NCI-H1048 (cell line): Measurements from ENCODE around the gene TM6SF1.
"Not testable (repeated sequence)": the region's sequence is repeated elsewhere in the genome, so short reads cannot be mapped to it uniquely, and the experiment has no call there.

ENCODE experiments used
- DNase-seq: peaks from one replicate; lab custom pipeline; 2025; lab: John Stamatoyannopoulos, UW

Gene TM6SF1

GRCh38 chr15:83106994-83107840 is at the start of gene TM6SF1:
TSS of gene TM6SF1 (plus strand) at chr15:83107645. CDS start at chr15:83107681, 36 bp downstream.
- DNase-seq = no peak

DNA sequence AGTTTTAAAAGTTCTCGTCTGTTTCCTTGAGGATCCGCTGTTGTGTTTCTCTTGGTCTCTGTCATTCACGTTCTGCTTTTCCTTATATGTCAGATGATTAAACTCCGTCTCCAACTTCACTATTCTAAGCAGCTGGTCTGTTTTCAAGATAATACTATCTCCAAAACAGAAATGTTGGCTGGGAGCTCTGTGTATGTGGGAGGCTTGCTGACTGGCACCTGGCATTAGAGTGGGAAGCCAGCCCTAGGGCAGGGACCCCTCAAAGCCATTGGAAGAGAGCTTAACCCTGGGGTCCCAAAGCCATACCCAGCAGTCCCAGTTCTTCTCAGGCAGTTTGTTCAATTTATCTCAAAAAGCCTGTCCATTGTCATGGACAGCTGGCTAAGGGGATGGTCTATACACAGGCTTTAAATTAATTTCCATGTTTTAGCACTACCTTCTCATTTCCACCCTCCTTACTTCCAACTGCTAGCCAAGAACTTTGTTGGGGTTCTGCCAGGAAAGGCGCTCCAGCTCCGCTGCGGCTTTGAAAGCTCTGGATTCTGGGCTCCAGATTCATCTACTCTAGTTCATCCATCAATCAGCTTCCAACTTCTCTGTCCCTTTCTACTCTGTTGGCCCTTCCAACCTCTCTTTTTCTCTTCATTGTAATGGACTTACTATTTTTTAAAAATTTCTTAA is 49.6 kb upstream of the TM6SF1 start:
- no peak for DNase-seq

DNA sequence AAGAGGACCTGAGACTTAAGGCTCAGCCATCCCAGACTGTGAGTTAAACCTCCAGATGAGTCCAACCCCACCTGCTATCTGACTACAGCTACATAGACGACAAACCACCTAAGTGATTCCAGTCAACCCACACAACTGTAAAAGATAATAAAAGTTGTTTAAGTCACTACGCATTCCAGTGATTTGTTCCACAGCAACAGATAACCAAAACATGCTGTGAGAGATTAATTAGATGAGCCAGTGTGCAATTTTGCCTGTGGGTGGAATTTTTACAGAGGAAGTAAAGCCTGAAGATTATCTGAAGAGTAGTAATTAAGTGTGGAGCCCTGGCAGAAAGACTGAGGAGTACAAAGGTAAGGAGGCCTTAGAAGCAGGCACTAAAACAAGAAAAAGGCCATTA is 45.8 kb upstream of the TM6SF1 start:
- DNase-seq = no peak

- DNase-seq = no peak
Measured at GRCh38 chr15:83062768-83063180, 44.7 kb upstream of the TM6SF1 start.

GRCh38 chr15:83063551-83063950 is 43.9 kb upstream of the TM6SF1 start:
- DNase-seq = no peak

DNA sequence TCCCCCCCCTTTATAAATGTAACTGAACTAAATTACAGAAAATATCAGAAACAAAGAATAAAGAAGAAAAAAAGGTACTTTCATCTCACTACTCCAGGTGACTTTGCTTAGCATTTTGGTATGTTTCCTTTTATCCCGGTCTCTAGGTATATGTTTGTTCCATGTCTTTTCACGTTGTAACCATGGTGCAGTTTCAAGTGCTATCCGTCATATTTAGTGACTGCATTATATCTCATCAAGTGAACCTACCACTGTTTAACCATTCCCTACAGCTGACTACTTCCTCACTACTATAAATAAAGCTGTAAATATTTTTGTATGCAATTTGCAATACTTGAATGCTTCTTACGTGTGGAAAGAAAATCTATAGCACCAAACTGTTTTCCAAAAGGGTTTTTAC is 42.6 kb upstream of the TM6SF1 start:
- no peak for DNase-seq

GRCh38 chr15:83065431-83065830 is 42.0 kb upstream of the TM6SF1 start:
- no peak for DNase-seq

DNA sequence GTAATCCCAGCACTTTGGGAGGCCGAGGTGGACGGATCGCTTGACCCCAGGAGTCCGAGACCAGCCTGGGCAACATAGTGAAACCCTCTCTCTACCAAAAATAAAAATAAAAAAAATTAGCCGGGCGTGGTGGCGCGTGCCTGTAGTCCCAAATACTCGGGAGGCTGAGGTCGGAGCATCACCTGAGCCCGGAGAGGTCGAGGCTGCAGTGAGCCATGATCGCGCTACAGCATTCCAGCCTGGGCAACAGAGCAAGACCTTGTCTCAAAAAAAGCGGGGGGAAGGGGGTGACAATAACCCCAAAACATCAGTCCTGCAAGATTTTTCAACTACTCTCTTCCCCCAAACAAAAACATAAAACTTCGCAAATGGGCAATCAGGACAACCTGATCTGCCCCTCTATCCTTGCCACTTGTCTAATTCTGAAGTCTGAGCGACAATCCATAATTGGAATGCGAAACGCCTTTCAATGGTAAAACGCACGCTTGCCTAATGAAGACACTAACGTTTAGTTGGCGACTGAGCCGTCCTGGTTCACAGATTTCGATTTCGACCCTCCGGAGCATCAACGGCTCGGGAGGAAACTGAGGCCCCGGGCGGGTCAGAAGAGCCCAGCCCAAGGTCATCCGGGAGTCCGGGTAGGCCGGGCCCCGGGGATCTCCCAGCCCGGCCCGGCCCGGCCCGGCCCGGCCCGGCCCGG is 41.3 kb upstream of the TM6SF1 start:
- DNase-seq = no peak

DNA sequence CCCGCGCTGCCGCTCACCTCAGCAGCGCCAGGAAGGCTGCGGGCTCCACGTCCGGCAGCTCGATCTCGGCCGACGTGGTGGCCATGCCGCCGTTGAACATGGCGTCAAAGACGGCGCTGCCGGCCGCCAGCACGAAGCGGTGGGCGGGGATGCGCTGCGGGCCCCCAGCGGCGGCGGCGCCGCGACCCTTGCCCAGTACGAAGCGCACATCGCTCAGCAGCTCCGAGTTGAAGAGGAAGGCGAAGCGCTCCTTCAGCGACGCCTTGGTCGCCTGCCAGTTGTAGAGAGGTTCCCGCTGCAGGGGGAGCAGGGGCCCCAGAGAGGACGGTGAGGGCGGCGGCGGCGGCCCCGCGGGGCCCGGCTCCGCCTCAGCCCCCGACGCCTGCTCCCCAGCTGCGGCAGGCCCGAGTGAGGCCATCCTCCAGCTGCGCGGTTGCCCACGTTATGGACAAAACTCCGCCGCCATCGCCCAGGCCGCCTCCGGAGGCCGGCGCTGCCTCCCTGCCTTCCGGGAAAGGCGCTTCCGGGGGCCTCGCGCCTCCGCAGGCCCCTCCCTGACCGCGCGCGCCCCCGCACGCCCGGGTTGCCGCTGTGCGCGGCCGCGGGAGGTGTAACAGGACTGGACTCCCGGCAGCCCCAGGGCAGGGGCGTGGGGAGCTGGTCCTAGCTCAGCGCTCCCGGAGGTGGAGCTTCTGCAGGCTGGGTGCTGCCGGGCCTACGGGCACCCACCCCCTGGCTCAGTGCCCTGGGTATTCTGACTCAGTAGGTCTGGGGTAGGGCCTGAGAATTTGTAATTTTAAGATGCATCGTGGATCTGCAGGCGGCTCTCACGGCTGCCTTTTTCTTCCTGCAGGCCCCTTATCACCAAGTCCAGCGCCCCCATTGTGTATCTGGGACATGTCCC is 40.5 kb upstream of the TM6SF1 start, which contains the start of gene BTBD1:
Gene BTBD1 (minus strand): TSS at position 519 of the 904 bp plus-strand sequence. CDS start 101 bp downstream, at position 418.
- DNase-seq = peak; percentile 88

DNA sequence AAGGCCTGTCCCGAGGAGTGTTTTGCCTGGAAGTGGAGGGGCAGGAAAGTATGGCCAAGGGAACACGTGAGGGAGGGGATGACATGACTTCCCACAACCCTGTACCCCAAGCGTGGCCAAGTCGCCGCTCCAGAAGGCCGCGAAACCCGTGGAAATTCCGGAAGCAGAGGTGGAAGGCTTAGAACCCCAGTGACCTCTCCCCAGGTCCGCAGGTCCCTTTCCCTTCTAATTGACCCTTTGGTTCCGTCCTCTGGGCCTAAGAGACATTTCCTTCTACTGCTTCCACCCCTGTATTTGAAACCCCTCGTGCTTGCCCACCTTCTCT is 39.8 kb upstream of the TM6SF1 start:
- no peak for DNase-seq

GRCh38 chr15:83068054-83068453 is 39.4 kb upstream of the TM6SF1 start:
- DNase-seq = no peak

DNA sequence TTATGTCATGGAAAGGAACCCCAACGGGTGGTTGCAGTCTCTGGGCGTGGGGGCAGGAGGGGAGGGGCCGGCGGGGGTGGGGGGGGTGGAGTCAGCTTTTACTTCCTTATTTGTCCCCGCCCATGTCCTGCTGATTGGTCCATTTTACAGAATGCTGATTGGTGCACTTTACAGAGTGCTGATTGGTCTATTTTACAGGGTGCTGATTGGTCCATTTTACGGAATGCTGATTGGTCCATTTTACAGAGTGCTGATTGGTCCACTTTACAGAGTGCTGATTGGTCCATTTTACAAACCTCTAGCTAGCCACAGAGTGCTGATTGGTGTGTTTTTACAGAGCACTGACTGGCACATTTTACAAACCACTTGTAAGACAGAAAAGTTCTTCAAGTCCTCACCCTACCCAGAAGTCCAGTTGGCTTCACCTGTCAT is 38.2 kb upstream of the TM6SF1 start:
- DNase-seq = peak; percentile 18

DNA sequence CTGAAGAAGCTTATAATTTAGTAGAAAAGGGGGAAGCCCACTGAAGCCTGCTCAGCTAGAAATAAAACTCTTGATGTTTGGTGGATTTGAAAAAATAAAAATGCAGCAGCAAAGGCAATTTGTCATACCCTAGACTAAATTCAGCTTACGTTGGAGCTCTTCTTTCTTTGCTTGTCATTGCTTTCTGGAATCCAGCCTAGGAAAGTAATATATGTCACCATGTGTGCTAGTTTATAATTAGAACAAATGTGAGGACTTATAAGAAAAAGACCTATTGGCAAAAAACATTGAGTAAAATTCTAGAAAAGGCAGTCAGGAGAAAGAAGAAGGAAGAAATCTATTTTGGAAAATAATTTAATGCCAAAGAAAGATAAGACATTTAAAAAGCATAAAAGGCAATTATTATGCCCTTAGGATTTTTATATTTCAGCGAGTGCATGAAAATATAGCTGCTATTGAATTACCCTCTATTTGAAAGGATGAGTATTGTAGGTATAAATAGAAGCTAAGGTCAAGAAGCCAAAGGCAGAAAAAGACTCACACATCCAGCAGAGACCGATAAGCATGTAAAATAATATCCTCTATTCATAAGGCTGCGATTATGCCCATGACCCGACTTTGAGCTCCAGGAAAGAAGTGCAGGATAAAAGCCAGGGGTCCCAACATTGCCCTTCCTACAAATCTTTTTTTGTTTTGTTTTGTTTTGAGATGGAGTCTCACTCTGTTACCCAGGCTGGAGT is 29.8 kb upstream of the TM6SF1 start:
- no peak for DNase-seq

GRCh38 chr15:83078712-83079111 is 28.7 kb upstream of the TM6SF1 start:
- DNase-seq = no peak

DNA sequence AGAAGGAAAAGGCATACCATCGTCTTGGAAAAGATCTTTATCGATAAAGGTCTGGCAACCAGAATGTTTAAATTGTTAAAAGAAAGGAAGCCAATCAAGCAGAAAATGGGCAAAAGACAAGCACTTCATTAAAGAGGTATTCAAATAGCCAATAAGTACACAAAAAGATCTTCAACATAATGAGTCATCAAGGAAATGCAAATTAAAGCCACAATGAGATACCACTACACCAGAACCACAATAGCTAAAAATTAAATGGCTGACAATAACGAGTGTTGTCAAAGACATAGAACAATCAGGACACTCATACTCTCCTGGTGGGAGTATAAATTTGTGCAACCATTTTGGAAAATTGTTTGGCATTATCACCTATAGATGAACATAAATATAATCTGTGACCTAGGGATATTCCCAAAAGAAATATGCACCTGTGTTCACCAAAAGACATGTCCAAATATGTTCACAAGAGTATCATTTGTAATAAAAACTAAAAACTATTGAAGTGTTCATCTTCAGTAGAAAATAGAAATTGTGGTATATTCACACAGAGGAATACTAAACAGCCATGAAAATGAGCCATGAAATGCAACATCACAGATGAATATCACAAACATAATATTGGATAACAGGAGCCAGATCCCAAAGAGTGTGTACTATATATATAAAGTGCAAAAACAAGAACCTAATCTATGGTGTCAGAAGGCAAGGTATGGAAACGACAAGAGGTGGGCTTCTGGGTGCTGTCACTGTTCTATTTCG is 26.0 kb upstream of the TM6SF1 start:
- no peak for DNase-seq

- DNase-seq = no peak
Measured at GRCh38 chr15:83082730-83083386, 24.6 kb upstream of the TM6SF1 start.

GRCh38 chr15:83085461-83085860 is 22.0 kb upstream of the TM6SF1 start:
- not testable (repeated sequence) for DNase-seq

GRCh38 chr15:83085864-83086552 is 21.4 kb upstream of the TM6SF1 start:
- not testable (repeated sequence) for DNase-seq

DNA sequence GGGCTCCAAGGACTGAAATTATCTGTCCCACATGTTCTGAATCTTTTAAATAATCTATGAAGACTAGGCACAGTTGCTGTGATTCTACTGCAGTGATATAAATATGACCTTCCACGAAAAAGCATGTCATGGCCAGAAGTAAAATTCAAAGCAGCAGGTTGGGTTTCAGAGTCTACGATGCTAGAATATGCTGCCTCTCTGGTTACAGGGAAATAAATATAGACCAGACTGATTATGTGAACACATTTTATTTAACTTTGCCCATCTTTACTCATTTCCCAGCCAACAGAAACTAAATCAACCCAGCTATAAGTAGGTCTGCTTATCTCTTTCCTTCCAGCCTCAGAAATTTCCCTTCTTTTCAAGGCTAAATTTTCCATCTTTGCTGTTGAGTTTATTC is 19.9 kb upstream of the TM6SF1 start:
- DNase-seq = no peak
